Measurements from ENCODE around the gene TLK1.

TLK1 gene

DNA sequence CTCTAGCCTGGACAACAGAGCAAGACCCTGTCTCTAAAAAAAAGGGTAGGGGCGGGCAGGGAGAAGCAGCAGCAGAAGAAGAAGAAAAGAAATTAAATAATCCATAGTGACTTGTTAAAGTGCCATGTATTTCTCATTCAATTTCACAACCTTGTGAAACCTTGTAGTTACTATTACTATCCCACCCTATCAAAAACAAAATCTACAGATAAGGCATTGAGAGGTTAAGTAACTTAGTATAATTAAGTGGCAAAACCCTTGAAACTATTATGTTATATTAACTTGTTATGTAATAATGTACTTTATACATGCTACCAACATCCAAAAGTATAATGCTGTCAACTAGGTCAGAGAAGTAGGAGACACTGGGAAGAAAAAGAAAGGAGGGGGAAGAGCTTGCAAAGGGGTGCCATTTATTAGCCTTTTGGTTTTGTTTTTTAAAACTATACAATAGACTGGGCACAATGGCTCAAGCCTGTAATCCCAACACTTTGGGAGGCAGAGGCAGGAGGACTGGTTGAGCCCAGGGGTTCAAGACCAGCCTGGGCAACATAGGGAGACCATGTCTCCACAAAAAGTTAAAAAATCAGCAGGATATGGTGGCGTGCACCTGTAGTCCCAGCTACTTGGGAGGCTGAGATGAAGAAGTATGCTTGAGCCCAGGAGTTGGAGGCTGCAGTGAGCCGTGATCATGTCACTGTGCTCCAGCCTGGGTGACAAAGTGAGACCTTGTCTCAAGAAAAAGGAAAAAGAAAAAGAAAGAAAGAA, 11.3 kb downstream of the TLK1 start:
- no peak overlapping the region for H3K4me3 ChIP-seq (ENCODE audit: low read depth, low read length)
- H3K4me2 ChIP-seq (ENCODE audit: low read length), result no peak overlapping the region
- H3K4me1 ChIP-seq, result peaks cover 20% of the 10 kb centered on the region
- peaks cover 50% of the 10 kb centered on the region for H3K79me2 ChIP-seq
- no peaks in the 10 kb centered on the region for H3K36me3 ChIP-seq (ENCODE audit: control insufficient read depth, insufficient read depth, low read length)
- no peak overlapping the region for H3K27ac ChIP-seq
- H3K9me3 ChIP-seq (ENCODE audit: control insufficient read depth, low read length), result no peaks in the 10 kb centered on the region
- TF ChIP-seq, protein P1, sequence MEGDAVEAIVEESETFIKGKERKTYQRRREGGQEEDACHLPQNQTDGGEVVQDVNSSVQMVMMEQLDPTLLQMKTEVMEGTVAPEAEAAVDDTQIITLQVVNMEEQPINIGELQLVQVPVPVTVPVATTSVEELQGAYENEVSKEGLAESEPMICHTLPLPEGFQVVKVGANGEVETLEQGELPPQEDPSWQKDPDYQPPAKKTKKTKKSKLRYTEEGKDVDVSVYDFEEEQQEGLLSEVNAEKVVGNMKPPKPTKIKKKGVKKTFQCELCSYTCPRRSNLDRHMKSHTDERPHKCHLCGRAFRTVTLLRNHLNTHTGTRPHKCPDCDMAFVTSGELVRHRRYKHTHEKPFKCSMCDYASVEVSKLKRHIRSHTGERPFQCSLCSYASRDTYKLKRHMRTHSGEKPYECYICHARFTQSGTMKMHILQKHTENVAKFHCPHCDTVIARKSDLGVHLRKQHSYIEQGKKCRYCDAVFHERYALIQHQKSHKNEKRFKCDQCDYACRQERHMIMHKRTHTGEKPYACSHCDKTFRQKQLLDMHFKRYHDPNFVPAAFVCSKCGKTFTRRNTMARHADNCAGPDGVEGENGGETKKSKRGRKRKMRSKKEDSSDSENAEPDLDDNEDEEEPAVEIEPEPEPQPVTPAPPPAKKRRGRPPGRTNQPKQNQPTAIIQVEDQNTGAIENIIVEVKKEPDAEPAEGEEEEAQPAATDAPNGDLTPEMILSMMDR (IDR thresholded peaks at IDR 0.05), result no peak
- H3K27me3 ChIP-seq (ENCODE audit: control insufficient read depth, insufficient read depth, low read length), result no peaks in the 10 kb centered on the region
- no peak overlapping the region for H2AFZ ChIP-seq
- no peak overlapping the region for H3K9ac ChIP-seq

DNA sequence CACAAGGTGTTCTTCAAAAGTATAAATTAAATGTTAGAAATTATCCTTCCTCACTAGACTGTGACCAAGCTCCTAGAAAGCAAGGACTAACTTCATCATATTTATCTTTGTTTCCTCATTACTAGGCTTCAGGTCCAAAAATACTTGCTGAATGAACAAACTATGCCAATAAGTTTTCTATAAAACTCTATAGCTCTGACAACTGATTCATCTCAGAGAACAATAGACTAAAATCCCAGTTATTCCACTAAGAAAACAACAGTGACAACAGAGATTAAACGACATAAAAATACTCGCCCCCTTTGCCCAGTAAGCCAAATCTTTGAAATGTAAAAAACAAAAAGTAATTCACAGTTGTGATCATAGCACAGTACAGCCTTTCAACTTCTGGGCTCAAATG, 13.6 kb downstream of the TLK1 start:
- H3K36me3 ChIP-seq (ENCODE audit: control insufficient read depth, insufficient read depth, low read length), result no peaks in the 10 kb centered on the region
- H3K27me3 ChIP-seq (ENCODE audit: control insufficient read depth, insufficient read depth, low read length), result no peaks in the 10 kb centered on the region
- H3K4me3 ChIP-seq (ENCODE audit: low read depth, low read length), result no peak overlapping the region
- peaks cover 6% of the 10 kb centered on the region for H3K4me1 ChIP-seq
- H3K9ac ChIP-seq, result no peak overlapping the region
- peaks cover 56% of the 10 kb centered on the region for H3K79me2 ChIP-seq
- no peak overlapping the region for H2AFZ ChIP-seq
- peak overlapping the region; percentile 7 for H3K27ac ChIP-seq
- TF ChIP-seq, protein P1 (IDR thresholded peaks at IDR 0.05), result no peak
- H3K4me2 ChIP-seq (ENCODE audit: low read length), result no peak overlapping the region
- H3K9me3 ChIP-seq (ENCODE audit: control insufficient read depth, low read length), result no peaks in the 10 kb centered on the region

DNA sequence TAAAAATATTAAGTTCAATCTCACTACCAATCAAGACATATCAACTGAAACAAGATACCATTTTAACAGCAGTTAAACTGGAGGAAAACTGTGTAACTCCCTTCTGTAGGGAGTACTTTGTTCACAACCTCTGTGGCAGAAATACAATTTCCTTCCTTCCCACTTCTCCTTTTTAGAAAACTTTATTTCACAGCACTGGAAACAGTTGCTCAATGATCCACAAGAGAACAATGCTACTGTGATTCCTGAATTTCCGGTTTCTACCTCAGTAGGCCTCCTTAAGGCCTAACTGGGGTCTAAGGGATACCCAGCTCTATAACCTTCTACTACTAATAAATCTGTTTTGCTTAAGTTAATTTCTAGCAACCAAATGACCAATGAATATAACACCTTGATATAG, 14.1 kb downstream of the TLK1 start:
- peaks cover 6% of the 10 kb centered on the region for H3K4me1 ChIP-seq
- peak overlapping the region; percentile 7 for H3K27ac ChIP-seq
- H3K79me2 ChIP-seq, result peaks cover 53% of the 10 kb centered on the region
- no peaks in the 10 kb centered on the region for H3K27me3 ChIP-seq (ENCODE audit: control insufficient read depth, insufficient read depth, low read length)
- H3K4me3 ChIP-seq (ENCODE audit: low read depth, low read length), result no peak overlapping the region
- no peak overlapping the region for H2AFZ ChIP-seq
- no peaks in the 10 kb centered on the region for H3K36me3 ChIP-seq (ENCODE audit: control insufficient read depth, insufficient read depth, low read length)
- H3K4me2 ChIP-seq (ENCODE audit: low read length), result no peak overlapping the region
- TF ChIP-seq, protein P1 (IDR thresholded peaks at IDR 0.05), result no peak
- H3K9ac ChIP-seq, result no peak overlapping the region
- no peaks in the 10 kb centered on the region for H3K9me3 ChIP-seq (ENCODE audit: control insufficient read depth, low read length)

DNA sequence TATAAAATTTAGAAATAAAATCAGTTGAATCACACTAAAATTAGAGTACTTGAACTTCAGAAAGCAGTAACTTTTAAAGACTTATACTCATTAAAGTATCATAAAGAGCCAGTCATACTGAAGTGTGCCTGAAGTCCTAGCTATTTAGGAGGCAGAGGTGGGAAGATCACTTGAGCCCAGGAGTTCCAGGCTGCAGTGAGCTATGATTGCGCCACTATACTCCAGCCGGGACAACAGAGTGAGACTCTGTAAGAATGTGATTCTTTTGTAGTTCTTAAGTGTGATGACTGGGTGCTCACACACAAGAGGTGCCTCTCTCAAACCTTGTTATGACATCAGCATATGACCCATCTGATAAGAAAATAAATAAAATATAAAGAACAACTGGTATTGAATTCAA, 14.6 kb downstream of the TLK1 start:
- H3K9ac ChIP-seq, result no peak overlapping the region
- no peak overlapping the region for H3K27ac ChIP-seq
- H2AFZ ChIP-seq, result no peak overlapping the region
- peaks cover 51% of the 10 kb centered on the region for H3K79me2 ChIP-seq
- H3K4me1 ChIP-seq, result peaks cover 6% of the 10 kb centered on the region
- H3K4me2 ChIP-seq (ENCODE audit: low read length), result no peak overlapping the region
- no peaks in the 10 kb centered on the region for H3K27me3 ChIP-seq (ENCODE audit: control insufficient read depth, insufficient read depth, low read length)
- TF ChIP-seq, protein P1 (IDR thresholded peaks at IDR 0.05), result no peak
- no peaks in the 10 kb centered on the region for H3K36me3 ChIP-seq (ENCODE audit: control insufficient read depth, insufficient read depth, low read length)
- H3K9me3 ChIP-seq (ENCODE audit: control insufficient read depth, low read length), result no peaks in the 10 kb centered on the region
- H3K4me3 ChIP-seq (ENCODE audit: low read depth, low read length), result no peak overlapping the region

DNA sequence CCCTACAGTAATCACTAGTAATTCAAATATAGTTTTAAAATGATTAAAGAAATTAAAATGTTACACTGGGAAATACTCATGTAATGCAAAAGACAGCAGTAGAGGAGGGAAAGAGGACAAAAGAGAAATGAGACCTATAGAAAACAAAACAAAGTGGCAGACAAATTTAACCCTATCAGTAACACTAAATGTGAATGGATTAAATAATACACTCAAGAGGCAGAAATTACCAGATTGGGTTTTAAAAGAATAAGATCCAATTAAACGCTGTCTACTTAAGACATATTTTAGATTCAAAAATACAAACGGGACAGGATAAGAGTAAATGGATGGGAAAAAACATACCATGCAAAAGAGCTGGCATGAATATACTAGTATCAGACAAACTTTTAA, 17.0 kb downstream of the TLK1 start:
- H2AFZ ChIP-seq, result no peak overlapping the region
- H3K9me3 ChIP-seq (ENCODE audit: control insufficient read depth, low read length), result no peaks in the 10 kb centered on the region
- no peak overlapping the region for H3K9ac ChIP-seq
- no peaks in the 10 kb centered on the region for H3K36me3 ChIP-seq (ENCODE audit: control insufficient read depth, insufficient read depth, low read length)
- no peak overlapping the region for H3K27ac ChIP-seq
- H3K4me1 ChIP-seq, result peaks cover 6% of the 10 kb centered on the region
- no peaks in the 10 kb centered on the region for H3K27me3 ChIP-seq (ENCODE audit: control insufficient read depth, insufficient read depth, low read length)
- H3K4me2 ChIP-seq (ENCODE audit: low read length), result no peak overlapping the region
- TF ChIP-seq, protein P1 (IDR thresholded peaks at IDR 0.05), result no peak
- H3K79me2 ChIP-seq, result peaks cover 45% of the 10 kb centered on the region
- H3K4me3 ChIP-seq (ENCODE audit: low read depth, low read length), result no peak overlapping the region
